ENCODE data around the gene PROK1. TPM values are rescaled to one million over a fixed set of nuclear protein-coding genes. Genes with fewer than 3 reads are reported as not detected.

PROK1 gene
- total and polyA plus RNA-seq, 2 of the 13 experiments (the other 11 are each of a cell fraction or from before 2014, with no cell fraction given): 0.07 TPM; not detected in 1

DNA sequence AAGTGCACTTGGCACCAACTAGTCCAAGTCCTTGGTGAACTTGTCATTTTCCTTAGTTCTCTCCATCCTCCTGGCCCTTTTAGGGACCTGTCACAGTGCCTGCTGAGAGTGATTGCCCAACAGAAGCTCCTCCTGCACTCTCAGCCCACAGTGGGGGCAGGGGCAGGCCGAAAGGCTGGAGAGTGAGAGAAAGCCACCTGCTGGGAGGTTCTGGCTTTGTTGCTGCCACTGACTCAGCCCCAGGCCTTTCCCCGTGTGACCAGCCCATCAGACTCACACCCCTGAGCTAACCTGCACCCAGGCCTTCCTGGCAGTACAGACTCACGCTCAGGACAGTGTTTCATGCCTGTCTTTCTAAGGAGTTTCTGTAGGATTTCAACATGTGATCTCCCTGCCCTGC, 17.1 kb upstream of the PROK1 start:
- H3K4me2 ChIP-seq (ENCODE audit: low read depth, low read length): no peak overlapping the region
- intact Hi-C loops (cut with micrococcal nuclease; ENCODE audit: unreplicated experiment) (no loop called here), in situ Hi-C loops (cut with HindIII; ENCODE audit: extremely low pct_ligation_motif_present, low pct_unique_long_range_greater_than_20kb) (no loop called here)
- ATAC-seq (peak; percentile 99), DNase-seq (ENCODE audit: low spot score) (peak; percentile 58), FAIRE-seq (peak; percentile 73)
- WGBS (ENCODE audit: low lambda C conversion rate): 0% methylated on average over 3 of the region's 3 CpGs
- no peak overlapping the region for H3K4me3 ChIP-seq (replicated peaks in 1 of 3; ENCODE audit: insufficient read depth in 1 of 3, low read depth in 2 of 3, low read length in 3 of 3)
- H3K9ac ChIP-seq (ENCODE audit: insufficient read depth, low read depth, low read length): no peak overlapping the region
- H3K4me1 ChIP-seq (ENCODE audit: insufficient read depth, low read length): peaks cover 10% of the 10 kb centered on the region; the same call in 1 of the 2 replicates
- H3K79me2 ChIP-seq (ENCODE audit: insufficient read depth, low read length): no peaks in the 10 kb centered on the region
- no peaks in the 10 kb centered on the region for H4K20me1 ChIP-seq (ENCODE audit: insufficient read depth, low read length)
- ChIA-PET POLR2A (no interaction called here), CTCF (ENCODE audit: low intra/inter-chr PET ratio, low total read pairs) (no interaction called here)
- no peak overlapping the region for H2AFZ ChIP-seq (ENCODE audit: low read length)
- BruUV-seq (replicated peaks): no TSS peak
- H3K27ac ChIP-seq (ENCODE audit: extremely low read length, insufficient read depth, low read length): no peak overlapping the region
- no peaks in the 10 kb centered on the region for H3K36me3 ChIP-seq (replicated peaks in 1 of 2; ENCODE audit: control insufficient read depth in 1 of 2, insufficient read depth in 2 of 2, low read length in 2 of 2)
- no peaks in the 10 kb centered on the region for H3K9me3 ChIP-seq (ENCODE audit: low read length)
- H3K27me3 ChIP-seq (ENCODE audit: control insufficient read depth in 1 of 2, insufficient read depth in 2 of 2, low read length in 2 of 2): peaks cover 1 to 23% of the 10 kb centered on the region in 2 experiments; a peak in 4 of 5 replicates
- TF ChIP-seq SALL2 (CRISPR knock-in tag; IDR thresholded peaks at IDR 0.05) (no peak), XRCC5 (optimal IDR thresholded peaks at IDR 0.05; ENCODE audit: low read length) (peak; percentile 39), STAG1 (CRISPR knock-in tag; IDR thresholded peaks at IDR 0.05) (peak; percentile 36), CEBPB (IDR thresholded peaks at IDR 0.05; ENCODE audit: borderline replicate concordance, low read depth, low read length) (peak; percentile 87), ZNF598 (CRISPR knock-in tag; IDR thresholded peaks at IDR 0.05; ENCODE audit: borderline replicate concordance) (no peak), MAZ (IDR thresholded peaks at IDR 0.05; ENCODE audit: borderline replicate concordance, low read depth, low read length) (peak; percentile 38; the same call in 1 of the 2 replicates), MAZ (CRISPR knock-in tag; IDR thresholded peaks at IDR 0.05; ENCODE audit: low read depth) (no peak), CEBPG (CRISPR knock-in tag; IDR thresholded peaks at IDR 0.05) (peak; percentile 84), FOSL2 (CRISPR knock-in tag; IDR thresholded peaks at IDR 0.05) (0 out of 2 replicates have a peak, but pooled peaks have one; percentile 15), AHR (CRISPR knock-in tag; IDR thresholded peaks at IDR 0.05) (no peak), KAT8 (CRISPR knock-in tag; IDR thresholded peaks at IDR 0.05) (peak; percentile 20; the same call in 1 of the 2 replicates), FOSL1 (CRISPR knock-in tag; IDR thresholded peaks at IDR 0.05; ENCODE audit: borderline replicate concordance) (0 out of 2 replicates have a peak, but pooled peaks have one; percentile 9), SMC3 (IDR thresholded peaks at IDR 0.05; ENCODE audit: low read length) (peak; percentile 9; the same call in 1 of the 2 replicates), RAD21 (CRISPR knock-in tag; IDR thresholded peaks at IDR 0.05) (peak; percentile 56)
- TF ChIP-seq, protein P1, sequence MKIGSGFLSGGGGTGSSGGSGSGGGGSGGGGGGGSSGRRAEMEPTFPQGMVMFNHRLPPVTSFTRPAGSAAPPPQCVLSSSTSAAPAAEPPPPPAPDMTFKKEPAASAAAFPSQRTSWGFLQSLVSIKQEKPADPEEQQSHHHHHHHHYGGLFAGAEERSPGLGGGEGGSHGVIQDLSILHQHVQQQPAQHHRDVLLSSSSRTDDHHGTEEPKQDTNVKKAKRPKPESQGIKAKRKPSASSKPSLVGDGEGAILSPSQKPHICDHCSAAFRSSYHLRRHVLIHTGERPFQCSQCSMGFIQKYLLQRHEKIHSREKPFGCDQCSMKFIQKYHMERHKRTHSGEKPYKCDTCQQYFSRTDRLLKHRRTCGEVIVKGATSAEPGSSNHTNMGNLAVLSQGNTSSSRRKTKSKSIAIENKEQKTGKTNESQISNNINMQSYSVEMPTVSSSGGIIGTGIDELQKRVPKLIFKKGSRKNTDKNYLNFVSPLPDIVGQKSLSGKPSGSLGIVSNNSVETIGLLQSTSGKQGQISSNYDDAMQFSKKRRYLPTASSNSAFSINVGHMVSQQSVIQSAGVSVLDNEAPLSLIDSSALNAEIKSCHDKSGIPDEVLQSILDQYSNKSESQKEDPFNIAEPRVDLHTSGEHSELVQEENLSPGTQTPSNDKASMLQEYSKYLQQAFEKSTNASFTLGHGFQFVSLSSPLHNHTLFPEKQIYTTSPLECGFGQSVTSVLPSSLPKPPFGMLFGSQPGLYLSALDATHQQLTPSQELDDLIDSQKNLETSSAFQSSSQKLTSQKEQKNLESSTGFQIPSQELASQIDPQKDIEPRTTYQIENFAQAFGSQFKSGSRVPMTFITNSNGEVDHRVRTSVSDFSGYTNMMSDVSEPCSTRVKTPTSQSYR (CRISPR knock-in tag; IDR thresholded peaks at IDR 0.05; ENCODE audit: borderline replicate concordance): peak; percentile 92
- TF ChIP-seq, protein P2, sequence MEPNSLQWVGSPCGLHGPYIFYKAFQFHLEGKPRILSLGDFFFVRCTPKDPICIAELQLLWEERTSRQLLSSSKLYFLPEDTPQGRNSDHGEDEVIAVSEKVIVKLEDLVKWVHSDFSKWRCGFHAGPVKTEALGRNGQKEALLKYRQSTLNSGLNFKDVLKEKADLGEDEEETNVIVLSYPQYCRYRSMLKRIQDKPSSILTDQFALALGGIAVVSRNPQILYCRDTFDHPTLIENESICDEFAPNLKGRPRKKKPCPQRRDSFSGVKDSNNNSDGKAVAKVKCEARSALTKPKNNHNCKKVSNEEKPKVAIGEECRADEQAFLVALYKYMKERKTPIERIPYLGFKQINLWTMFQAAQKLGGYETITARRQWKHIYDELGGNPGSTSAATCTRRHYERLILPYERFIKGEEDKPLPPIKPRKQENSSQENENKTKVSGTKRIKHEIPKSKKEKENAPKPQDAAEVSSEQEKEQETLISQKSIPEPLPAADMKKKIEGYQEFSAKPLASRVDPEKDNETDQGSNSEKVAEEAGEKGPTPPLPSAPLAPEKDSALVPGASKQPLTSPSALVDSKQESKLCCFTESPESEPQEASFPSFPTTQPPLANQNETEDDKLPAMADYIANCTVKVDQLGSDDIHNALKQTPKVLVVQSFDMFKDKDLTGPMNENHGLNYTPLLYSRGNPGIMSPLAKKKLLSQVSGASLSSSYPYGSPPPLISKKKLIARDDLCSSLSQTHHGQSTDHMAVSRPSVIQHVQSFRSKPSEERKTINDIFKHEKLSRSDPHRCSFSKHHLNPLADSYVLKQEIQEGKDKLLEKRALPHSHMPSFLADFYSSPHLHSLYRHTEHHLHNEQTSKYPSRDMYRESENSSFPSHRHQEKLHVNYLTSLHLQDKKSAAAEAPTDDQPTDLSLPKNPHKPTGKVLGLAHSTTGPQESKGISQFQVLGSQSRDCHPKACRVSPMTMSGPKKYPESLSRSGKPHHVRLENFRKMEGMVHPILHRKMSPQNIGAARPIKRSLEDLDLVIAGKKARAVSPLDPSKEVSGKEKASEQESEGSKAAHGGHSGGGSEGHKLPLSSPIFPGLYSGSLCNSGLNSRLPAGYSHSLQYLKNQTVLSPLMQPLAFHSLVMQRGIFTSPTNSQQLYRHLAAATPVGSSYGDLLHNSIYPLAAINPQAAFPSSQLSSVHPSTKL (CRISPR knock-in tag; IDR thresholded peaks at IDR 0.05): no peak
- TF ChIP-seq, protein P3, sequence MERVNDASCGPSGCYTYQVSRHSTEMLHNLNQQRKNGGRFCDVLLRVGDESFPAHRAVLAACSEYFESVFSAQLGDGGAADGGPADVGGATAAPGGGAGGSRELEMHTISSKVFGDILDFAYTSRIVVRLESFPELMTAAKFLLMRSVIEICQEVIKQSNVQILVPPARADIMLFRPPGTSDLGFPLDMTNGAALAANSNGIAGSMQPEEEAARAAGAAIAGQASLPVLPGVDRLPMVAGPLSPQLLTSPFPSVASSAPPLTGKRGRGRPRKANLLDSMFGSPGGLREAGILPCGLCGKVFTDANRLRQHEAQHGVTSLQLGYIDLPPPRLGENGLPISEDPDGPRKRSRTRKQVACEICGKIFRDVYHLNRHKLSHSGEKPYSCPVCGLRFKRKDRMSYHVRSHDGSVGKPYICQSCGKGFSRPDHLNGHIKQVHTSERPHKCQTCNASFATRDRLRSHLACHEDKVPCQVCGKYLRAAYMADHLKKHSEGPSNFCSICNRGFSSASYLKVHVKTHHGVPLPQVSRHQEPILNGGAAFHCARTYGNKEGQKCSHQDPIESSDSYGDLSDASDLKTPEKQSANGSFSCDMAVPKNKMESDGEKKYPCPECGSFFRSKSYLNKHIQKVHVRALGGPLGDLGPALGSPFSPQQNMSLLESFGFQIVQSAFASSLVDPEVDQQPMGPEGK (CRISPR knock-in tag; IDR thresholded peaks at IDR 0.05): peak; percentile 51; the same call in 1 of the 2 replicates
